ENCODE results near the gene PPP2R2C.

PPP2R2C gene

GRCh38 chr4:6378493-6379445 lies 93.6 kb downstream of the PPP2R2C start:
- Histone ChIP-seq H2BK12ac (ENCODE audit: low read length) (peak overlapping the region; percentile 88), H3K14ac (ENCODE audit: low read length) (peak overlapping the region; percentile 14), H3K23ac (ENCODE audit: low read depth, low read length, poor library complexity) (peak overlapping the region; percentile 47), H2BK120ac (ENCODE audit: low read depth, low read length) (peak overlapping the region; percentile 74), H4K8ac (ENCODE audit: low read depth, low read length) (no peak overlapping the region), H2BK5ac (ENCODE audit: low read length) (peak overlapping the region; percentile 87), H4K91ac (ENCODE audit: low read depth, low read length, poor library complexity) (no peak overlapping the region), H2BK15ac (ENCODE audit: low read length) (peak overlapping the region; percentile 84), H3K79me1 (ENCODE audit: low read depth, low read length) (no peaks in the 10 kb centered on the region), H3K9me3 (replicated peaks in 1 of 2; ENCODE audit: control insufficient read depth in 2 of 2, insufficient read depth in 1 of 2, low read depth in 1 of 2, low read length in 2 of 2) (peaks cover 0 to 1% of the 10 kb centered on the region in 2 donors), H3K36me3 (replicated peaks in 1 of 2; ENCODE audit: control insufficient read depth in 2 of 2, insufficient read depth in 2 of 2, low read length in 2 of 2) (no peaks in the 10 kb centered on the region), H3K4me1 (ENCODE audit: control insufficient read depth in 2 of 2, insufficient read depth in 1 of 2, low read depth in 1 of 2, low read length in 2 of 2) (peaks cover 0 to 25% of the 10 kb centered on the region in 2 donors), H3K27me3 (ENCODE audit: control insufficient read depth in 3 of 3, insufficient read depth in 3 of 3, low read depth in 1 of 3, low read length in 3 of 3) (peaks cover 0 to 43% (median 0%) of the 10 kb centered on the region in 3 experiments), H3K18ac (ENCODE audit: low read length) (peak overlapping the region; percentile 84), H2AFZ (ENCODE audit: low read length) (no peak overlapping the region), H3K4ac (ENCODE audit: low read length) (no peak overlapping the region), H2AK5ac (ENCODE audit: low read depth, low read length) (peak overlapping the region; percentile 80), H3K4me2 (ENCODE audit: insufficient read depth, low read length, poor library complexity, severe bottlenecking) (no peak overlapping the region), H3K27ac (replicated peaks; ENCODE audit: low read length) (no peak overlapping the region), H3K9ac (ENCODE audit: low read depth, low read length, poor library complexity) (peak overlapping the region; percentile 14), H3K4me3 (ENCODE audit: low read length in 2 of 2) (no peak overlapping the region)
- DNase-seq (ENCODE audit: low spot score) = no peak
- WGBS, 2 donors (ENCODE audit: extremely low coverage in 2 of 2, insufficient read length in 2 of 2, insufficient replicate concordance in 1 of 2) = no CpG with 5 or more reads among the region's 41 CpGs

DNA sequence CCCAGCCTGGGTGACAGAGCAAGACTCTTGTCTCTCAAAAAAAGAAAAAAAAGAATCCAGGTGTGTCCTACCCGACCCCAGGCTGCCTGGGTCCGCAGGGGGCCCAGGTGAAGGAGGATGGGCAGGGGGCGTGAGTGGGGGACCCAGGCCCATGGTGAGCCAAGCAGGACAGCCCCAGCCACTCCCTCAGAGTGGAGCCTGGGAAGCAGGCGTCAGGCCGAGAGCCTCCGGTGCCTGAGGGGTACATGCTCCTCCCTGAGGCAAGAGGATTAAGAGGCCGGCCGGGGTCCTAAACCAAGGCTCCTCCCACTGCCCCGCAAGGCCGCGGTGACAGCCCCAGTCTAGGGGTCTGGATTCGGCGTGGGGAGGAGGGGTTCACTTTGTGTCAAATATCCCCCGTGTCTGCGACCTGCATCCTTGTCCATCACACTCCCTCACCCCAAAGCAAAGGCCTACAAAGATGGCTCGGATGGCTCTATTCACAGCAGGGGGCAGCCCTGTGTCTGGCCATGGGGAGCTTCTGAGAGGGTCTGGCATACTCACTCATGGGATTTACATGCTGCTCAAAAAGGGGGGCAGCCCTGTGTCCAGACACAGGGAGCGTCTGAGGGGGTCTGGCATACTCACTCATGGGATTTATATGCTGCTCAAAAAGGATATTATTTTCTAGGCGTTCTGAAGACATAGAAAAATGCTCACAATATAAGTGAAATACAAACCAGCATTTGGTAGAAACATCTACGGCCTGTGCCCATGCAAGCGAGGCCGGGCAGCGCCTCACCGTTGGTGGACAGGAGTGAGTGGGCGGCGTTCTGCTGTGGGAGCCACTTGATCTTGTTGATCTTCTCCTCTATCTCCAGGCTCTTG lies 94.6 kb downstream of the PPP2R2C start:
- Histone ChIP-seq H3K4ac (ENCODE audit: low read length) (no peak overlapping the region), H2AFZ (ENCODE audit: low read length) (no peak overlapping the region), H3K9me3 (replicated peaks in 1 of 2; ENCODE audit: control insufficient read depth in 2 of 2, insufficient read depth in 1 of 2, low read depth in 1 of 2, low read length in 2 of 2) (peaks cover 0 to 1% of the 10 kb centered on the region in 2 donors), H3K23ac (ENCODE audit: low read depth, low read length, poor library complexity) (peak overlapping the region; percentile 47), H4K91ac (ENCODE audit: low read depth, low read length, poor library complexity) (no peak overlapping the region), H3K4me3 (ENCODE audit: low read length in 2 of 2) (no peak overlapping the region), H3K27me3 (ENCODE audit: control insufficient read depth in 3 of 3, insufficient read depth in 3 of 3, low read depth in 1 of 3, low read length in 3 of 3) (peaks cover 0 to 43% (median 0%) of the 10 kb centered on the region in 3 experiments), H2BK120ac (ENCODE audit: low read depth, low read length) (peak overlapping the region; percentile 74), H3K14ac (ENCODE audit: low read length) (no peak overlapping the region), H2BK15ac (ENCODE audit: low read length) (peak overlapping the region; percentile 84), H3K79me1 (ENCODE audit: low read depth, low read length) (no peaks in the 10 kb centered on the region), H4K8ac (ENCODE audit: low read depth, low read length) (no peak overlapping the region), H3K4me2 (ENCODE audit: insufficient read depth, low read length, poor library complexity, severe bottlenecking) (no peak overlapping the region), H3K27ac (replicated peaks; ENCODE audit: low read length) (no peak overlapping the region), H3K4me1 (ENCODE audit: control insufficient read depth in 2 of 2, insufficient read depth in 1 of 2, low read depth in 1 of 2, low read length in 2 of 2) (peaks cover 0 to 23% of the 10 kb centered on the region in 2 donors), H3K36me3 (replicated peaks in 1 of 2; ENCODE audit: control insufficient read depth in 2 of 2, insufficient read depth in 2 of 2, low read length in 2 of 2) (no peaks in the 10 kb centered on the region), H3K9ac (ENCODE audit: low read depth, low read length, poor library complexity) (peak overlapping the region; percentile 51), H2BK12ac (ENCODE audit: low read length) (peak overlapping the region; percentile 88), H2BK5ac (ENCODE audit: low read length) (peak overlapping the region; percentile 87), H3K18ac (ENCODE audit: low read length) (peak overlapping the region; percentile 86), H2AK5ac (ENCODE audit: low read depth, low read length) (peak overlapping the region; percentile 80)
- WGBS, 2 donors (ENCODE audit: extremely low coverage in 2 of 2, insufficient read length in 2 of 2, insufficient replicate concordance in 1 of 2) = no CpG with 5 or more reads among the region's 25 CpGs
- peak; percentile 24 for DNase-seq (ENCODE audit: low spot score)

- Histone ChIP-seq H2AFZ (ENCODE audit: low read length) (no peak overlapping the region), H4K8ac (ENCODE audit: low read depth, low read length) (no peak overlapping the region), H3K4me2 (ENCODE audit: insufficient read depth, low read length, poor library complexity, severe bottlenecking) (no peak overlapping the region), H2BK5ac (ENCODE audit: low read length) (no peak overlapping the region), H3K4me1 (ENCODE audit: control insufficient read depth in 2 of 2, insufficient read depth in 1 of 2, low read depth in 1 of 2, low read length in 2 of 2) (peaks cover 0 to 23% of the 10 kb centered on the region in 2 donors), H2AK5ac (ENCODE audit: low read depth, low read length) (no peak overlapping the region), H2BK120ac (ENCODE audit: low read depth, low read length) (no peak overlapping the region), H3K9ac (ENCODE audit: low read depth, low read length, poor library complexity) (no peak overlapping the region), H3K79me1 (ENCODE audit: low read depth, low read length) (no peaks in the 10 kb centered on the region), H3K27ac (replicated peaks; ENCODE audit: low read length) (no peak overlapping the region), H3K18ac (ENCODE audit: low read length) (no peak overlapping the region), H3K14ac (ENCODE audit: low read length) (no peak overlapping the region), H3K27me3 (ENCODE audit: control insufficient read depth in 3 of 3, insufficient read depth in 3 of 3, low read depth in 1 of 3, low read length in 3 of 3) (peaks cover 0 to 45% (median 0%) of the 10 kb centered on the region in 3 experiments), H3K4me3 (ENCODE audit: low read length in 2 of 2) (no peak overlapping the region), H4K91ac (ENCODE audit: low read depth, low read length, poor library complexity) (no peak overlapping the region), H3K36me3 (replicated peaks in 1 of 2; ENCODE audit: control insufficient read depth in 2 of 2, insufficient read depth in 2 of 2, low read length in 2 of 2) (no peaks in the 10 kb centered on the region), H2BK12ac (ENCODE audit: low read length) (no peak overlapping the region), H3K9me3 (replicated peaks in 1 of 2; ENCODE audit: control insufficient read depth in 2 of 2, insufficient read depth in 1 of 2, low read depth in 1 of 2, low read length in 2 of 2) (peaks cover 0 to 1% of the 10 kb centered on the region in 2 donors), H3K4ac (ENCODE audit: low read length) (no peak overlapping the region), H3K23ac (ENCODE audit: low read depth, low read length, poor library complexity) (no peak overlapping the region), H2BK15ac (ENCODE audit: low read length) (no peak overlapping the region)
- no peak for DNase-seq (ENCODE audit: low spot score)
- whole genome bisulfite sequencing, 2 donors (ENCODE audit: extremely low coverage in 2 of 2, insufficient read length in 2 of 2, insufficient replicate concordance in 1 of 2) = no CpG with 5 or more reads among the region's 19 CpGs
Observed at GRCh38 chr4:6375620-6376295, 96.7 kb downstream of the PPP2R2C start.

All from neuronal stem cell (in vitro differentiated cells).